GM18951 (cell line): ENCODE data around the gene CEP55.
"Not testable (repeated sequence)": the region's sequence is repeated elsewhere in the genome, so short reads cannot be mapped to it uniquely, and the experiment has no call there.

Experiments used
- POLR2A ChIP-seq: IDR thresholded peaks from 4 replicates; pipeline ENCODE4 v1.6.1; 2011; ENCODE audit warnings: mild to moderate bottlenecking; ENCODE audit not compliant: insufficient read length, insufficient read depth; ENCODE audit errors: extremely low read depth
- in situ Hi-C: fragments of 300-500 bp; cut with MboI; formaldehyde crosslinking; loops from one replicate; pipeline ENCODE4 v1.12.0; 2022; ENCODE audit warnings: low sequenced_read_pairs, mixed read lengths, inconsistent platforms; ENCODE audit not compliant: unreplicated experiment

CEP55 gene

GRCh38 chr10:93462371-93462770, 34.0 kb upstream of the CEP55 start:
- in situ Hi-C loops = no loop called here

GRCh38 chr10:93462881-93463280, 33.5 kb upstream of the CEP55 start:
- TF ChIP-seq POLR2A = no peak
- in situ Hi-C loops = no loop called here

More at GRCh38 chr10:93462371-93462770, 34.0 kb upstream of the CEP55 start:
- no peak for TF ChIP-seq POLR2A

GRCh38 chr10:93463723-93464476, 32.5 kb upstream of the CEP55 start:
- no peak for TF ChIP-seq POLR2A
- in situ Hi-C loops = no loop called here

GRCh38 chr10:93464776-93465388, 31.5 kb upstream of the CEP55 start:
- TF ChIP-seq POLR2A = no peak
- in situ Hi-C loops = no loop called here

- in situ Hi-C loops = no loop called here
- no peak for TF ChIP-seq POLR2A
Measured at GRCh38 chr10:93465806-93466675, 30.4 kb upstream of the CEP55 start.

GRCh38 chr10:93467635-93468034, 28.8 kb upstream of the CEP55 start:
- in situ Hi-C loops = not testable (repeated sequence)

- in situ Hi-C loops = no loop called here
Measured at GRCh38 chr10:93468461-93469213, 27.8 kb upstream of the CEP55 start.

GRCh38 chr10:93469454-93469853, 27.0 kb upstream of the CEP55 start:
- in situ Hi-C loops = no loop called here
- no peak for TF ChIP-seq POLR2A

More at GRCh38 chr10:93468461-93469213, 27.8 kb upstream of the CEP55 start:
- TF ChIP-seq POLR2A = no peak

GRCh38 chr10:93471110-93471651, 25.2 kb upstream of the CEP55 start:
- TF ChIP-seq POLR2A = no peak
- in situ Hi-C loops = no loop called here

GRCh38 chr10:93473161-93473560, 23.3 kb upstream of the CEP55 start:
- no peak for TF ChIP-seq POLR2A
- in situ Hi-C loops = no loop called here

GRCh38 chr10:93473804-93474472, 22.5 kb upstream of the CEP55 start:
- TF ChIP-seq POLR2A = no peak
- in situ Hi-C loops = no loop called here

GRCh38 chr10:93475227-93475626, 21.2 kb upstream of the CEP55 start:
- in situ Hi-C loops = no loop called here
- TF ChIP-seq POLR2A = no peak
